SKM-1 treated with dmso at 0.1 percent for 144 hours (cell line): ENCODE data around the gene PCDHA11.
"Not testable (repeated sequence)": the region's sequence is repeated elsewhere in the genome, so short reads cannot be mapped to it uniquely, and the experiment has no call there.

Experiments
- DNase-seq: peaks from one replicate; lab custom pipeline; 2025; ENCODE audit not compliant: unreplicated experiment; lab: John Stamatoyannopoulos, UW

The PCDHA11 gene

GRCh38 chr5:140868721-140869554 lies at the start of gene PCDHA11:
PCDHA11 (plus strand) TSS chr5:140868957; CDS start chr5:140869104, 147 bp downstream.
- DNase-seq: no peak

GRCh38 chr5:140821375-140822280 lies 47.1 kb upstream of the PCDHA11 start, which contains the start of gene PCDHA5:
PCDHA5 (plus strand) TSS chr5:140821613.
- no peak for DNase-seq

GRCh38 chr5:140822281-140822629 lies 46.5 kb upstream of the PCDHA11 start:
- no peak for DNase-seq

GRCh38 chr5:140822969-140823368 lies 45.8 kb upstream of the PCDHA11 start:
- DNase-seq: not testable (repeated sequence)

GRCh38 chr5:140823475-140823874 lies 45.3 kb upstream of the PCDHA11 start:
- DNase-seq: no peak

- DNase-seq: no peak
Measured at GRCh38 chr5:140827704-140828361, 40.9 kb upstream of the PCDHA11 start, which contains the start of gene PCDHA6. PCDHA6 (plus strand) TSS chr5:140827960; CDS start chr5:140828092, 132 bp downstream.

GRCh38 chr5:140828362-140828737 lies 40.4 kb upstream of the PCDHA11 start:
- no peak for DNase-seq

- not testable (repeated sequence) for DNase-seq
Measured at GRCh38 chr5:140829511-140830501, 39.0 kb upstream of the PCDHA11 start.

GRCh38 chr5:140833993-140834392 lies 34.8 kb upstream of the PCDHA11 start, which contains the start of gene PCDHA7:
PCDHA7 (plus strand) TSS chr5:140834269; CDS start chr5:140834384, 115 bp downstream.
- no peak for DNase-seq

GRCh38 chr5:140834439-140835008 lies 34.2 kb upstream of the PCDHA11 start:
- DNase-seq: not testable (repeated sequence)

- DNase-seq: no peak
Measured at GRCh38 chr5:140835622-140836510, 32.9 kb upstream of the PCDHA11 start.

GRCh38 chr5:140840978-140841962 lies 27.5 kb upstream of the PCDHA11 start, which contains the start of gene PCDHA8:
PCDHA8 (plus strand) TSS chr5:140841187; CDS start chr5:140841322, 135 bp downstream.
- peak; percentile 12 for DNase-seq

- no peak for DNase-seq
Measured at GRCh38 chr5:140842798-140843733, 25.7 kb upstream of the PCDHA11 start.

- DNase-seq: not testable (repeated sequence)
Measured at GRCh38 chr5:140848139-140849102, 20.3 kb upstream of the PCDHA11 start, which contains the start of gene PCDHA9. PCDHA9 (plus strand) TSS chr5:140848382; CDS start chr5:140848496, 114 bp downstream.
